SJSA1 (cell line): ENCODE data around the gene BAIAP2L1. TPM values are rescaled to one million over a fixed set of nuclear protein-coding genes. Genes with fewer than 3 reads are reported as not detected.

Experiments used
- DNase-seq, 2 experiments: peaks; one replicate each; pipeline ENCODE4 v3.0.0-alpha.2; 2015 to 2020; ENCODE audit warnings: low spot score in 2 of 2, low read depth in 1 of 2
- H3K27ac ChIP-seq: fragments of 250-450 bp; sonication (Bioruptor Pico); 2 replicates; pipeline ENCODE4 v1.5.1; 2020; ENCODE audit warnings: mild to moderate bottlenecking, moderate library complexity
- H3K27me3 ChIP-seq: fragments of 250-450 bp; sonication (Bioruptor Pico); replicated peaks from 2 replicates; pipeline ENCODE4 v1.5.1; 2020; ENCODE audit warnings: mild to moderate bottlenecking, moderate library complexity
- H3K36me3 ChIP-seq: fragments of 250-450 bp; sonication (Bioruptor Pico); 2 replicates; pipeline ENCODE4 v1.5.1; 2020; ENCODE audit warnings: mild to moderate bottlenecking
- H3K4me1 ChIP-seq: fragments of 250-450 bp; sonication (Bioruptor Pico); replicated peaks from 2 replicates; pipeline ENCODE4 v1.6.1; 2021; ENCODE audit warnings: mild to moderate bottlenecking
- H3K4me3 ChIP-seq: fragments of 250-450 bp; sonication (Bioruptor Pico); 2 replicates; pipeline ENCODE4 v1.5.1; 2020; ENCODE audit warnings: mild to moderate bottlenecking
- H3K9me3 ChIP-seq: fragments of 250-450 bp; sonication (Bioruptor Pico); replicated peaks from 2 replicates; pipeline ENCODE4 v1.5.1; 2020; ENCODE audit warnings: mild to moderate bottlenecking
- total RNA-seq: library from RNA; depleted of rRNA; stranded (reverse); fragments of >200 nt; shearing (Covaris generic); gene quantifications from 2 replicates; pipeline ENCODE4 v1.2.3, GENCODE V29; 2014

BAIAP2L1 gene
- total RNA-seq, 1 experiment from 2014 or later, result 15.9 TPM

GRCh38 chr7:98338441-98338840 is 62.4 kb downstream of the BAIAP2L1 start:
- Histone ChIP-seq H3K27me3 (no peaks in the 10 kb centered on the region), H3K36me3 (no peaks in the 10 kb centered on the region), H3K4me3 (no peak overlapping the region), H3K4me1 (no peaks in the 10 kb centered on the region), H3K27ac (no peak overlapping the region), H3K9me3 (no peaks in the 10 kb centered on the region)
- no peak for DNase-seq

DNA sequence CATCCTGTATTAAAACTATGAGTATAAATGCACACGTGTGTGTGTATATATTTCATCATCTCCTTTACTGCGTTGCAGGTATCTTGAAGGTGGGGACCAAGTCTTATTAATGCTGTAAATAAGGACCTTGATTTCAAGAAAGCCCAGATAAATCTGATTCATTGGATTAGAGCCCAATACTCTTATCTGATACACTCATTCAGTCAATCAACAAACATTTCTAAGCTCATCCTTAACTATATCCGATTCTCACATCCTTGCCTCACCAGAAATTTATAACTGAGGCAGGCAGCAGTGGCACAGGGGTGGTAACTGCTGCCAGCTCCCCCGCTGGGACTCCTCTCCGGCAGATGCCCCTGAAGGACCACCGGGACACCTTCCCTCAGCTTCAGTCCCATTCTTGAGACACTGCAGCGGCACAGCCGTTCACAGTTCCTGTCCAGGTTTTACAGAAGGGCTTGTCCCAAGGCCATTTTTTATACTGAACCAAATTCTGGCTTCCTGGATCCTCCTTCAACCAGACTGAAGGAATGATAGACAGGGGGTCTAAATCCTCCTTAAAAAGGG is 65.4 kb downstream of the BAIAP2L1 start:
- Histone ChIP-seq H3K4me3 (no peak overlapping the region), H3K27ac (no peak overlapping the region), H3K9me3 (0 out of 2 replicates have a peak, but pooled peaks cover 2% of the 10 kb centered on the region), H3K27me3 (no peaks in the 10 kb centered on the region), H3K4me1 (no peaks in the 10 kb centered on the region), H3K36me3 (no peaks in the 10 kb centered on the region)
- DNase-seq, result no peak

GRCh38 chr7:98334081-98334480 is 66.8 kb downstream of the BAIAP2L1 start:
- H3K4me3 ChIP-seq, result no peak overlapping the region
- no peaks in the 10 kb centered on the region for H3K36me3 ChIP-seq
- H3K4me1 ChIP-seq, result no peaks in the 10 kb centered on the region
- no peaks in the 10 kb centered on the region for H3K27me3 ChIP-seq
- H3K9me3 ChIP-seq, result 0 out of 2 replicates have a peak, but pooled peaks cover 2% of the 10 kb centered on the region
- H3K27ac ChIP-seq, result no peak overlapping the region
- DNase-seq, result no peak

DNA sequence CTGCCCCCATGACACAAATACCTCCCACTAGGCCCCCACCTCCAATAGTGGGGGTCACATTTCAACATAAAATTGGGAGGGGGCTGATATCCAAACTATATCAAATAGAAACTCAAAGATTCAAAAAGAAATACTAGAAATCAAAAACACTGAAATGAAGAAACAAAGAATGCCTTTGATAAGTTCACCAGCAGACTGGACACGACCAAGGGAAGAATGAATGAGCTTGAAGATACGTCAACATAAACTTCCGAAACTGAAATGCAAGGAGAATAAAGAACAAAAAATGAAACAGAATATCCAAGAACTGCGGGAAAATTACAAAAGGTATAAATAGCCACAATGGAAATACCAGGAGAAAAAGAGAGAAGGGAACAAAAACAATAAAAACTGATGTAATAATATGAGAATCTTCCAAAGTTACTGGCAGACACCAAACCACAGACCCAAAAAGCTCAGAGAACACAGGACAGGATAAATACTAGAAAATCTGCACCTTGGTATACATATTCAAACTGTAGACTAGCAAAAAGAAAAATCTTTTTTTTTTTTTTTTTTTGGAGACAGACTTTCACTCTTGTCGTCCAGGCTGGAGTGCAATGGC is 69.9 kb downstream of the BAIAP2L1 start:
- no peaks in the 10 kb centered on the region for H3K36me3 ChIP-seq
- H3K27me3 ChIP-seq, result no peaks in the 10 kb centered on the region
- no peaks in the 10 kb centered on the region for H3K4me1 ChIP-seq
- H3K27ac ChIP-seq, result no peak overlapping the region
- DNase-seq, result no peak
- 0 out of 2 replicates have a peak, but pooled peaks cover 2% of the 10 kb centered on the region for H3K9me3 ChIP-seq
- H3K4me3 ChIP-seq, result no peak overlapping the region

GRCh38 chr7:98329791-98330373 is 71.0 kb downstream of the BAIAP2L1 start:
- H3K9me3 ChIP-seq, result 0 out of 2 replicates have a peak, but pooled peaks cover 2% of the 10 kb centered on the region
- no peaks in the 10 kb centered on the region for H3K36me3 ChIP-seq
- no peak for DNase-seq
- H3K4me3 ChIP-seq, result no peak overlapping the region
- H3K4me1 ChIP-seq, result no peaks in the 10 kb centered on the region
- H3K27ac ChIP-seq, result no peak overlapping the region
- no peaks in the 10 kb centered on the region for H3K27me3 ChIP-seq

DNA sequence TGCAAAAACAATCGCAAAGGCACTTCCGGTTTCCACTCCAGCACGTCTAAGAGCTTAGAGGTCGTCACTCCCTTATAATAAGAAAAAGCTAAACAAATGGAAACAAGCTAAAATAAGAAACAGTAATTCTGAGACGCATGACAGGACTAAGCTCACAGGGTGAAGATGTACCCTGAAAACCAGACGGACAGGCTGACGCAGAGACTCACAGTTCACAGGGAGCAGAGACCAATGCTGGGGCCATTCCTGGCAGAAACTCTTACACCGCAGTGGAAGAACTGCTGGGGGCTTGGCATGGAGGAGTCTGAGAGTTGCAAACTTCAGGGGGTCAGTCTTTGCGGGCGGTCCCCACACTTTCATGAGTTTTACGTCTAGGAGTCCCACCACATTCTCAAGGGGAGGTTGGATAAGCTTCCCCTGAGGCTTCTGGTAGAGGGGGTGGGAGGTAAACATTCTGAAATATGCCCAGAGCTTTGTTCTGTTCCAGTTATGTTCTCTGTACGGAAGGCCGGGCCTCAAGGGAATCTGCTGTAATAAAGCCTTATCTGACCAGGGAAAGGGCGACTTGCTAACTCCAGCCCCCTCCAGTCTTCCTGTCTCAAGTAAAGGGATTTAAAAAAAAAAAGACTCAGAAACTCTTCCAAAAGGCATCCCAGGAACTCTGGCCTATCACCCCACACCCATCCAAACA is 71.6 kb downstream of the BAIAP2L1 start:
- no peak for DNase-seq
- Histone ChIP-seq H3K27ac (no peak overlapping the region), H3K4me3 (no peak overlapping the region), H3K9me3 (0 out of 2 replicates have a peak, but pooled peaks cover 2% of the 10 kb centered on the region), H3K27me3 (no peaks in the 10 kb centered on the region), H3K36me3 (no peaks in the 10 kb centered on the region), H3K4me1 (no peaks in the 10 kb centered on the region)

GRCh38 chr7:98324782-98325181 is 76.1 kb downstream of the BAIAP2L1 start:
- no peaks in the 10 kb centered on the region for H3K27me3 ChIP-seq
- DNase-seq, result no peak
- H3K4me1 ChIP-seq, result peaks cover 9% of the 10 kb centered on the region

DNA sequence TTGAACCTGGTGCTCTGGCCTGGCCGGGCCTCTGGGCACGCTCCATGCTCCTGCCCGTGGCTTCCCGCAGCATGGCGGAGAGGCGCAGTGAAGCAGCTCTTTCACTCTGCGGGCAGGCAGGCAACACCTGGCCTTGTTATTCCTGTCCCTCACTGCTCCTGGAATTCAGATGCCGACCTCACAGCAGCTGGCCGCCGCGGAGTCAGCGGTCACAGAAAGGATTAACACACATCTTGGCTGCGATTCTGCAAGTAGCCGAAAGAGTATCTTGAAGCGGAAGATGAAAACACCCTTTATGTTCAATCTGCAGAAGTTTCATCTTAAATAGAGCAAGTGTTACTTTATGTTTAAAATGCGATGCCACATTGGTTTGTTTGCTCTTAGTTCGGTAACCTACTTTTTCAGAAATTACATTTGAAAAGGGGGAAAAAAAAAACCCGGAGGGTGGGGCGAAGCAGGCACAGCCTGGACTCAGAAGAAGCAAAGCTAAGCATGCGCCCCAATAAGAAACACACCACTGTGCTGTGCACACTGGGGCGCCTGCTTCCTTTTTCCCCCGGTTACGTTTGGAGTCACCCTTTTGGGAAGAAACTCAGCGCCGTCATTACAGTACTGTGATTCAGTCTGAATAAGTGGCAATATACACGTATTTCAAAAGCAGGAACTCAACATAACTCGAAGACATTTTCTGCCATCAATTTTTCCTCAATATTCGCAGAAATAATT is 77.1 kb downstream of the BAIAP2L1 start:
- Histone ChIP-seq H3K9me3 (no peaks in the 10 kb centered on the region), H3K27me3 (no peaks in the 10 kb centered on the region), H3K4me1 (peaks cover 9% of the 10 kb centered on the region), H3K27ac (no peak overlapping the region), H3K4me3 (no peak overlapping the region), H3K36me3 (no peaks in the 10 kb centered on the region)
- DNase-seq, result no peak

More at GRCh38 chr7:98324782-98325181, 76.1 kb downstream of the BAIAP2L1 start:
- no peak overlapping the region for H3K27ac ChIP-seq
- H3K9me3 ChIP-seq, result no peaks in the 10 kb centered on the region
- H3K36me3 ChIP-seq, result no peaks in the 10 kb centered on the region
- no peak overlapping the region for H3K4me3 ChIP-seq

GRCh38 chr7:98322331-98323270 is 78.3 kb downstream of the BAIAP2L1 start:
- H3K27me3 ChIP-seq, result no peaks in the 10 kb centered on the region
- no peak for DNase-seq
- no peaks in the 10 kb centered on the region for H3K9me3 ChIP-seq
- no peak overlapping the region for H3K4me3 ChIP-seq
- no peaks in the 10 kb centered on the region for H3K36me3 ChIP-seq
- no peak overlapping the region for H3K27ac ChIP-seq
- H3K4me1 ChIP-seq, result peaks cover 9% of the 10 kb centered on the region

GRCh38 chr7:98321301-98321700 is 79.6 kb downstream of the BAIAP2L1 start:
- Histone ChIP-seq H3K4me3 (no peak overlapping the region), H3K27ac (no peak overlapping the region), H3K36me3 (peaks cover under 1% of the 10 kb centered on the region), H3K4me1 (peaks cover 9% of the 10 kb centered on the region), H3K27me3 (no peaks in the 10 kb centered on the region), H3K9me3 (no peaks in the 10 kb centered on the region)
- no peak for DNase-seq

- no peak overlapping the region for H3K27ac ChIP-seq
- no peak for DNase-seq
- H3K4me1 ChIP-seq, result peaks cover 9% of the 10 kb centered on the region
These were observed 81.7 kb downstream of the BAIAP2L1 start for GRCh38 chr7:98319176-98319575.

GRCh38 chr7:98317366-98318040 is 83.4 kb downstream of the BAIAP2L1 start:
- DNase-seq, result no peak
- Histone ChIP-seq H3K4me3 (no peak overlapping the region), H3K27me3 (no peaks in the 10 kb centered on the region), H3K9me3 (no peaks in the 10 kb centered on the region), H3K36me3 (peaks cover 16% of the 10 kb centered on the region), H3K27ac (no peak overlapping the region), H3K4me1 (no peaks in the 10 kb centered on the region)

More at GRCh38 chr7:98319176-98319575, 81.7 kb downstream of the BAIAP2L1 start:
- H3K9me3 ChIP-seq, result no peaks in the 10 kb centered on the region
- H3K4me3 ChIP-seq, result no peak overlapping the region
- peaks cover 16% of the 10 kb centered on the region for H3K36me3 ChIP-seq
- no peaks in the 10 kb centered on the region for H3K27me3 ChIP-seq
